Stimulated activated CD4-positive, alpha-beta T cell treated with anti-CD3 and anti-CD28 coated beads, TNF-alpha, amount 100 ng/mL, for 1 hour (primary cell): Measurements from ENCODE around the gene IYD.

ENCODE experiments used
- DNase-seq, 3 donors: peaks; one replicate each; pipeline ENCODE4 v3.0.0-alpha.2; 2020; ENCODE audit warnings: low read depth in 3 of 3, low spot score in 1 of 3

Gene IYD

GRCh38 chr6:150394899-150395295, 26.1 kb downstream of the IYD start:
- DNase-seq: no peak

- DNase-seq: no peak
These were observed 26.7 kb downstream of the IYD start for GRCh38 chr6:150395388-150396009.

GRCh38 chr6:150403458-150404246, 34.8 kb downstream of the IYD start:
- no peak for DNase-seq

- no peak for DNase-seq
These were observed 38.1 kb downstream of the IYD start for GRCh38 chr6:150406948-150407347.

GRCh38 chr6:150408842-150409241, 40.0 kb downstream of the IYD start:
- DNase-seq: no peak

GRCh38 chr6:150409576-150410066, 40.8 kb downstream of the IYD start:
- DNase-seq: no peak

GRCh38 chr6:150410399-150410798, 41.6 kb downstream of the IYD start:
- no peak for DNase-seq

- no peak for DNase-seq
These were observed 42.1 kb downstream of the IYD start for GRCh38 chr6:150410906-150411305.

- DNase-seq: no peak
These were observed 43.4 kb downstream of the IYD start for GRCh38 chr6:150412221-150412620.

- DNase-seq: no peak
These were observed 44.4 kb downstream of the IYD start for GRCh38 chr6:150413198-150413597.

- DNase-seq: no peak
These were observed 45.0 kb downstream of the IYD start for GRCh38 chr6:150413781-150414281.

- DNase-seq: no peak
These were observed 47.3 kb downstream of the IYD start for GRCh38 chr6:150416128-150416527.

GRCh38 chr6:150417250-150417649, 48.4 kb downstream of the IYD start:
- no peak for DNase-seq

GRCh38 chr6:150417899-150418826, 49.4 kb downstream of the IYD start:
- DNase-seq: no peak

- peak in 1 of 3 donors; percentile 39 for DNase-seq
These were observed 50.2 kb downstream of the IYD start for GRCh38 chr6:150418827-150419594.

GRCh38 chr6:150420428-150420827, 51.6 kb downstream of the IYD start:
- DNase-seq: no peak

- DNase-seq: no peak
These were observed 52.1 kb downstream of the IYD start for GRCh38 chr6:150420926-150421325.

GRCh38 chr6:150425508-150425907, 56.7 kb downstream of the IYD start:
- DNase-seq: no peak

GRCh38 chr6:150426198-150426597, 57.4 kb downstream of the IYD start:
- DNase-seq: no peak

- no peak for DNase-seq
These were observed 58.3 kb downstream of the IYD start for GRCh38 chr6:150427037-150427602.
